ENCODE results near the gene TLDC2.

DNA sequence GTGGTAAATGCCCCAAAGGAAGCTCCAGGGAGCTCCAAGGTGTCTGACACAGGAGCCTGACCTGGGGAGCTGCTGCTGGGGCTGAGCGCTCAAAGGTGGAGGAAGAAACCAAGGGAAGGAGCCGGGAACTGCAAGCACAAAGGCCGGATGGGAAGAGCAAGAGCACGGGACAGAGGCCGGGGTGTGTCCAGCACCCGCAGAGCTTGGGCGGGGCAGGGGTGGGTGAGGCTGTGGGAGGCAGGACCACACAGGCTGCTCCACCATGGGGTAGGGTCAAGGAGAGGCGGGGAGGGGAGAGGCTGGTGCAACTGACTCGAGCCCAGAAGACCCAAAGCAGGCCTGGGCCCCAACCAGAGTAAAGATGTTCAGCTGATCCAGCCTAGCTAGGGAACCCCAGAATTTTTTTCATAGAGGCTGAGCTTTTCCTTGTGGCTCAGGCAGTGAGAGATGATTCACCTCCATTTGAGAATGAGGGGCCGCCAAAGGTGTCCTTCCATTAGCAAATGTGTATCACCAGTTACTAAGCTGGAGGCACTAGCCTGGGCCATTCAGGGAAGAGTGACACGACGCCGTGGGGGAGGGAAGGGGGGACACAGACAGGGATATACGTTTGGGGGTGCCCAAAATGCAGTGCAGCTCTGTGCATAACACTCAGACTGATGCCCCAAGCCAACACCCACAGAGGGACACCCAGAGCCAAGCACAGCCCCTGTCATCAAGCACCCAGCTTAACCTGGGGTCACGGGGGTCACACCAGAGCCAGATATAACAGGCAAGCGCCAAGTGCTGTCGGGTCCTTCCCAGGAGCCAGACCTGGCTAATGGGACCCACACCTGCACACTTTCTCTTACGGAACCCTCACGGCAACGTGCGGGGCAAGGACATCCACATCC lies 21.3 kb upstream of the TLDC2 start:
- TF ChIP-seq CTCF (conservative IDR thresholded peaks at IDR 0.05 in 1 of 2, IDR thresholded peaks at IDR 0.05 in 1 of 2; ENCODE audit: low read depth in 1 of 2, low read length in 2 of 2) (no peak), EZH2 (IDR thresholded peaks at IDR 0.05; ENCODE audit: low read length, missing control alignments) (no peak)
